WERI-Rb-1 (cell line): ENCODE data around the gene PRRX2.

ENCODE experiments used
- DNase-seq: peaks from one replicate; pipeline ENCODE4 v3.0.0-alpha.2; 2020
- H3K27ac ChIP-seq: fragments of 250-450 bp; sonication (Bioruptor Pico); 2 replicates; pipeline ENCODE4 v1.5.1; 2020; ENCODE audit warnings: mild to moderate bottlenecking, moderate library complexity
- H3K27me3 ChIP-seq: fragments of 250-450 bp; sonication (Bioruptor Pico); 2 replicates; pipeline ENCODE4 v1.5.1; 2021; ENCODE audit warnings: mild to moderate bottlenecking, low read depth, moderate library complexity; ENCODE audit not compliant: insufficient read depth, severe bottlenecking
- H3K36me3 ChIP-seq: fragments of 250-450 bp; sonication (Bioruptor Pico); 2 replicates; pipeline ENCODE4 v1.5.1; 2020; ENCODE audit warnings: mild to moderate bottlenecking, moderate library complexity
- H3K4me3 ChIP-seq: 2 replicates; pipeline ENCODE4 v1.5.1; 2011; ENCODE audit warnings: low read depth, mild to moderate bottlenecking, control low read depth, low read length
- H3K9me3 ChIP-seq: fragments of 250-450 bp; sonication (Bioruptor Pico); 2 replicates; pipeline ENCODE4 v1.5.1; 2021; ENCODE audit warnings: mild to moderate bottlenecking, moderate library complexity; ENCODE audit not compliant: severe bottlenecking
- TF ChIP-seq, protein P1 (sequence below): IDR thresholded peaks from 2 replicates; pipeline ENCODE4 v1.5.1; 2011; ENCODE audit warnings: low read depth, mild to moderate bottlenecking, control low read depth, inconsistent platforms, low read length

Gene PRRX2

DNA sequence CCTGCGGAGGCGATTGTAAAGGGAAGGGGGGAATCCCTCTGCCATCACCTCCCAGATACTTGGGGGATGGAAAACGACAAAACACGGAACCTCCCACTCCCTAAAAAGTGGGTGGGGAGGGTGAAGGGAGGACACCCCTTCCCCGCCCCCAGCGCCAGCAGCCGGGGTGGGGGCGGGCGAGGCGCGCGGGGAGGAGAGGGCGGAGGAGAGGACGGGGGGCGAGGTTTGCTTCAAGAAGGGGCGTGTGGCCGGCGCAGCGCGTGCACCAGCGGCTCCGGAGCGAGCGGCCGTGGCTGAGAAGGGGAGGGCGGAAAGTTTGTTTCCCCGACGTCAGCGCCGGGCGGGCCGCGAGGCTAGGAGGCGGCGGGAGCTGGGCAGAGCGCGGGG is at the start of gene PRRX2:
Gene PRRX2 (plus strand): TSS at position 259 of the 387 bp plus-strand sequence. CDS start 221 bp downstream, outside the sequence.
- DNase-seq, result no peak
- Histone ChIP-seq H3K9me3 (no peaks in the 10 kb centered on the region), H3K36me3 (no peaks in the 10 kb centered on the region), H3K4me3 (no peak within 1 kb of the TSS), H3K27ac (no peak within 1 kb of the TSS), H3K27me3 (no peaks in the 10 kb centered on the region)
- TF ChIP-seq, protein P1, sequence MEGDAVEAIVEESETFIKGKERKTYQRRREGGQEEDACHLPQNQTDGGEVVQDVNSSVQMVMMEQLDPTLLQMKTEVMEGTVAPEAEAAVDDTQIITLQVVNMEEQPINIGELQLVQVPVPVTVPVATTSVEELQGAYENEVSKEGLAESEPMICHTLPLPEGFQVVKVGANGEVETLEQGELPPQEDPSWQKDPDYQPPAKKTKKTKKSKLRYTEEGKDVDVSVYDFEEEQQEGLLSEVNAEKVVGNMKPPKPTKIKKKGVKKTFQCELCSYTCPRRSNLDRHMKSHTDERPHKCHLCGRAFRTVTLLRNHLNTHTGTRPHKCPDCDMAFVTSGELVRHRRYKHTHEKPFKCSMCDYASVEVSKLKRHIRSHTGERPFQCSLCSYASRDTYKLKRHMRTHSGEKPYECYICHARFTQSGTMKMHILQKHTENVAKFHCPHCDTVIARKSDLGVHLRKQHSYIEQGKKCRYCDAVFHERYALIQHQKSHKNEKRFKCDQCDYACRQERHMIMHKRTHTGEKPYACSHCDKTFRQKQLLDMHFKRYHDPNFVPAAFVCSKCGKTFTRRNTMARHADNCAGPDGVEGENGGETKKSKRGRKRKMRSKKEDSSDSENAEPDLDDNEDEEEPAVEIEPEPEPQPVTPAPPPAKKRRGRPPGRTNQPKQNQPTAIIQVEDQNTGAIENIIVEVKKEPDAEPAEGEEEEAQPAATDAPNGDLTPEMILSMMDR, result no peak

- H3K4me3 ChIP-seq, result no peak overlapping the region
- TF ChIP-seq, protein P1, result peak; percentile 97
- no peaks in the 10 kb centered on the region for H3K36me3 ChIP-seq
- no peak overlapping the region for H3K27ac ChIP-seq
- H3K27me3 ChIP-seq, result peaks cover 3% of the 10 kb centered on the region
- peak; percentile 75 for DNase-seq
- no peaks in the 10 kb centered on the region for H3K9me3 ChIP-seq
Observed at GRCh38 chr9:129617167-129617566, 48.3 kb upstream of the PRRX2 start.

GRCh38 chr9:129619787-129620668 is 45.4 kb upstream of the PRRX2 start:
- TF ChIP-seq, protein P1, result peak; percentile 56
- no peak overlapping the region for H3K27ac ChIP-seq
- peak overlapping the region; percentile 42 for H3K4me3 ChIP-seq
- no peaks in the 10 kb centered on the region for H3K36me3 ChIP-seq
- peaks cover 3% of the 10 kb centered on the region for H3K27me3 ChIP-seq
- no peaks in the 10 kb centered on the region for H3K9me3 ChIP-seq
- DNase-seq, result peak; percentile 70

GRCh38 chr9:129620669-129621295 is 44.7 kb upstream of the PRRX2 start, which contains the start of gene C9orf50:
Gene C9orf50, minus strand, starts transcription at chr9:129621101. Its CDS starts 527 bp downstream, at chr9:129620574.
- no peaks in the 10 kb centered on the region for H3K9me3 ChIP-seq
- H3K27me3 ChIP-seq, result peaks cover 3% of the 10 kb centered on the region
- H3K27ac ChIP-seq, result no peak within 1 kb of the TSS
- peak within 1 kb of the TSS; percentile 42 for H3K4me3 ChIP-seq
- no peak for DNase-seq
- TF ChIP-seq, protein P1, result no peak
- H3K36me3 ChIP-seq, result no peaks in the 10 kb centered on the region

DNA sequence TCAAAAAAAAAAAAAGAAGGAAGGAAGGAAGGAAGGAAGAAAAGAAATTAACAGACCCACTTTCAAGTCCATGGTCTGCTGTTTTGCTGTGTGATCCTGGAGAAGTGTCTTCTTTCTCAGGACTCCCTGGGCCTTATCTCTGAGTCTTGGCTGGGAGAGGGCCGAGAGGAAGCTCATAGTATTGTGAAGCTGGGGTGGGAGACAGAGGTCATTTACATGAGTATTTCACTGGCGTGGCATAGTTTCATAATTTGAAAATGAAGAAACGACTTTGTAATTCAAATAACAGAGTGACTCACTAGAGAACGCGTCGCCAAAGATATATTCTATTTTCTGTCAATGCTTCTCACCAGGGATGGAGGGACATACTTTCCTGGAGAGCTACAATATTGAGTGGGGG is 42.1 kb upstream of the PRRX2 start:
- H3K27ac ChIP-seq, result no peak overlapping the region
- H3K4me3 ChIP-seq, result no peak overlapping the region
- TF ChIP-seq, protein P1, result no peak
- no peaks in the 10 kb centered on the region for H3K9me3 ChIP-seq
- peaks cover 21% of the 10 kb centered on the region for H3K36me3 ChIP-seq
- peaks cover 3% of the 10 kb centered on the region for H3K27me3 ChIP-seq
- DNase-seq, result no peak
